Activated CD4-positive, alpha-beta T cell treated with anti-CD3 and anti-CD28 coated beads for 24 hours (primary cell): Measurements from ENCODE around the gene ATP11A.

Source experiments
- DNase-seq, 2 donors: peaks; one replicate each; pipeline ENCODE4 v3.0.0-alpha.2; 2020; ENCODE audit warnings: low read depth in 2 of 2

The ATP11A gene

GRCh38 chr13:112709825-112710783, 20.3 kb downstream of the ATP11A start:
- DNase-seq = no peak

- no peak for DNase-seq
Observed at GRCh38 chr13:112710855-112711527, 21.2 kb downstream of the ATP11A start.

- DNase-seq = no peak
Observed at GRCh38 chr13:112711528-112712265, 21.9 kb downstream of the ATP11A start.

DNA sequence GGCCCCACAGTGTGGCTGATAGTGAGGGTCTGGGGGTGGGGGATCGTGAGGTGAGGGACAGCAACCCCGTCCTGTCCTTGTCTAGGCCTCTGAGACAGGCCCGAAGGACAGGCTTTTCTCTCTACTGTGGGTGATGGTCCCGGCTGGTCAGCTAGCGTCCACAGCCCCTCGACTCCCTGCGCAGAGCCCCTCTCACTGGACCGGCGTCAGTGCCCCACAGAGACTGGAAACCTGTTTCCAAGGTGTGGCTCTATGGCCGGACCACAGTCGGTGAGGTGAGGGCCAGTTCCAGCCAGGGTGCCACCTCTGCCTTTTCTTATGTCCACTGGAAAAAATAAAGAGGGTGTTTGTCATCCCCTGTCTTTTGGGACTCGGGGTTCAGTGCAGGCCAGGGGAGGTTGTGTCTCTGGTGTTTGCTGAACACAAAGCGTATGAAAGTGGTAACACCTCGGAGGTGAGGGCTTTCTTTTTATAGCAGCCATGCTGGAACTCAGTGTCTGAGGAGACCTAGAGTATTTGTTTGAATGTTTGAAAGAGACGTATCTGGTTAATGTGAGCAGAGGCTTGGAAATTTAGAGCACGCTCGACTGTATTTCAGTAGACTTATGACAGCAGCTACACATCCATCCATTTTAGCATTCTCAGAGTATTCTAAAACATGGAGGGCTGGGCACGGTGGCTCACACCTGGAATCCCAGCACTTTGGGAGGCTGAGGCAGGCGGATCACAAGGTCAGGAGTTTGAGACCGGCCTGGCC, 22.8 kb downstream of the ATP11A start:
- DNase-seq = no peak

- no peak for DNase-seq
Observed at GRCh38 chr13:112713517-112714253, 23.8 kb downstream of the ATP11A start.

DNA sequence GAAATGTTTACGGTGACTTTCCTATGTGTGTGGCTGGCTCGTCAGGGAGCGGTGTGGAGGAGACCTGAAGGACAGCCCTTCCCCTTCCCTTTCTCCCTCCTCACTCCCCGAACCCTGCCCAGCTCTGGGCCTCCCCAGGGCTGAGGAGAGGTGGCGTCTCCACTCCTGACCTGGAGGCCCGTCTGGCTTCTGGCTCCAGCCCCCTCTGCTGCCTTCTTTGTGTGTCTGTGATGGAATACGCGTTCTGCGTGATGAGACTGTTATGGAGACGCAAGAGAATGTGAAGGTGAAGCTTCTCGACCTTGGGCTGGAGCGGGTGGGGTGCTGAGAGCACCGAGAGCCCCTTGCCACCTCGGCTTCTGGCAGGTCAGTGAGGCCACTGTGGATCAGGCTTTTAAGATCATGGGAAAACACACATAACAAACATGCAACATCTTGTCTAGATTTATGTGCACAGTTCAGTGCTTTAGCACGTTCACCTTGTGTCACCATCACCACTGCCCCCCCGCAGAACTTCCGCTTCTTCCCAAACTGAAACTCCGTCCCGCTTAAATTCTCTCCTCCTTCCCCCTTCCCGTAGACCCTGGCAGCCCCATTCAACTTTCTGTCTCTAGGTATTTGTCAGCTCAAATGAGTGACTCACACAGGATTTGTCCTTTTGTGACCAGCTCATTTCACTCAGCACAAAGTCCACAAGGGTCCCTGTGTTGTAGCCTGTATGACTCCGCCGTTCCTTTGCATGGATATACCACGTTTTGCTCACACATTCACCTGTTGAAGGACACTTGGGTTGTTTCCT, 24.7 kb downstream of the ATP11A start:
- DNase-seq = no peak

- no peak for DNase-seq
Observed at GRCh38 chr13:112715210-112715609, 25.4 kb downstream of the ATP11A start.

DNA sequence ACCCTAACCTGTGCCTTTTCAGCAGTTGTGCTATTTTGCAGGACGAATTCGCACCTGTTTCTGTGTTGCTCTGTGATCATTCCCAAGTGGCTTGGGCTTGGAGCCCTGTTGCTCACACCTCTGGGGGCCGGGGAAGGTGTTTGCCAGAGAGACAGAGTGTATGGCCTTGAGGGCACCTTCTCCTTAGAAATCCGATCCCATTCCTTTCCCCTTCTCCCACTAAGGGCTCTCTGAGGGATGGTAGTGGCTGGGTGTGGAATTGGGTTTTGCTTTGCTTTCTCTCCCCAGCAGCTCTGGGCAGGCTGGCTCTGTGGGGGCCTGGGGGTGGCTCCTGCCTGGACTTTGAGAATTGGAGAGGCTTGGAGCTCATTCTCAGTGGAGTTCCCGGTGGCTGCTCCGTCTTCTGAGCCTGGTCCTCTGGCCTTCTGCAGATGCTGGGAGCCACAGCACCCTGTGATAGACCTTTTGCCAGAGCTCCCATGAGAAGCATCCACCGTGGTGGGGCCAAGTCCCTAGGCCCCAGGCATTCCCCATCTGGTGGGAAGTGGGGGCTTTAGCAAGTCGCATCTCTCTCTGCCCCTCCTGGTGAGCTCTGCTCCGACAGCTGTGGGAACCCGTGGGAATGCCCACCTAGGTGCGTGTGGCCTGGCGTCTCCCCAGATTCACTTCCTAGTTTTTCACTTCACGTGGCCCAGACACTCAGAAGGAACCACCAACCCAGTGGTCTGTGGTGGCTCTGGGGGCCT, 26.1 kb downstream of the ATP11A start:
- DNase-seq = no peak

GRCh38 chr13:112716461-112716820, 26.6 kb downstream of the ATP11A start:
- DNase-seq = no peak

DNA sequence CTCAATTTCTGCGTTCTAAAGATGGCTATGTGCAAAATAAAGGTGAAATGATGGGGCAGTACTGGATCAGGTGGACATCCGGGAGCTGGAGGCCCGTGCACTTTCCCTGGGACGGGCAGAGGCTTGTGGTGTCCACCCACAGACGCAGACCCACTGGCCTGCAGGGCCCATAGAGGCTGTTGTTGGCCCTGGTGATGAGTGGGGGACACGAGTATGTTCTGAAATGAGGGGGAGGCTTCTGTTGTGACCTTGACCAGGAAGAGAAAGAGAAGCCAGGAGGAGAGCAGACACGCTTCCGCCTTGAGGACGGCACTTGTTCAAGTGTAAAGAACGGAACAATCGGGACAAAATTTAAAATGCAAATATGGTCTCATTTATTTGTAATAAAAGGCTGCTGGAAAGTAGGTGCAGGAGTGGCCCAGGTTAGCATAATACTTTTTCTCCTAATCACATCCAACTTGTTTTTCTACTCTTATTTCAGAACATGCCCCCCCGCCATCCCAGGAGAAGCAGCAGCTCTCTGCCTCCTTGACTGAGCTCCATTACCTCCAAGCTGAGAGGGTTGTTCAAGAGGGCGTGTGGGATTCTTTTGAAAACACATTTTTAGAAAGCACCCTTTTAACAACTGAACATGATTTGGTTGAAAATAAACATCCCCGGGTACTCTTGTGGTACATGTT, 27.1 kb downstream of the ATP11A start:
- DNase-seq = no peak

GRCh38 chr13:112718318-112718717, 28.5 kb downstream of the ATP11A start:
- no peak for DNase-seq

GRCh38 chr13:112719016-112719415, 29.2 kb downstream of the ATP11A start:
- no peak for DNase-seq

DNA sequence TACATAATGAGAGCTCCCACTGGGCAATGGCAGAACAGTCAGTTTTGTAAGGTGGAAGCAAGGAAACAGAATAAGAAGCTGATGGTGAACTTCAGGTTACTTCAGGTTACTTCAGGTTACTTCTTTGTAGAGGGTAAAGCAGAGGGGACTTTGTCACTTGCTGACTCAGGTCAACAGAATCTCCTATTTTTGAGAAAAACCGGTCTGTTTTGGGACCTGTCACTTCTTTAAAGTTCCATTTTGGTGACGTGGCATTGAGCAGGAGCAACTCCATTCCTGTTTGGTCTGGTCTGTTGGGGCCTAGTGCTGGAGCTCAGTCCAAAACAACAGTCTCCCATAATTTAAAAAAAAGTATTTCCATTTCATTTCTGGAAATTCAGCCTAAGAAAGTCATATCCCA, 29.7 kb downstream of the ATP11A start:
- no peak for DNase-seq

DNA sequence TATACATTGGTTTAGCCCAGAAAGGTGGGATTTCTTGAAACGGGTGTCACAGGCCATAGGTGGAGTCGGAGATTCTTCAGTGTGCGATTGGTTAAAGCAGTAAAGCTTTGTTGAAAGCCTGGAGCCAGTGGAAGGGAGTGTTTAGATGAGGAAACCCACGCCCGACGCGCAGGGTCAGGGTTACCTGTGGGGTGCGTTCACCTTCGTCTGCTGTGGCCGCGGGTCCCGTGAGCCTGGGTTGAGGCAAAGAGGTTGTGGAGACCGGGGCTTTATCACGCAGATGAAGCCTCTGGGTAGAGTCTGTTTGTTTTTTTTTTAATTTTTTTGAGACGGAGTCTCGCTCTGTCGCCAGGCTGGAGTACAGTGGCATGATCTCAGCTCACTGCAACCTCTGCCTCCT, 30.4 kb downstream of the ATP11A start:
- DNase-seq = no peak

- no peak for DNase-seq
Observed at GRCh38 chr13:112720814-112721197, 31.0 kb downstream of the ATP11A start.

- DNase-seq = no peak
Observed at GRCh38 chr13:112721198-112722104, 31.6 kb downstream of the ATP11A start.

GRCh38 chr13:112722433-112723263, 32.8 kb downstream of the ATP11A start:
- no peak for DNase-seq
